Body of pancreas (tissue), 4 donors: ENCODE data around the gene DRP2. TPM values are rescaled to one million over a fixed set of nuclear protein-coding genes. Genes with fewer than 3 reads are reported as not detected.

Experiments used
- ATAC-seq: fragments of 150-250 bp; one replicate; pipeline ENCODE4 v1.9.1; 2016
- DNase-seq, 4 donors: peaks; one replicate each; pipeline ENCODE4 v3.0.0-alpha.2; 2019
- H3K27ac ChIP-seq, 4 donors: fragments of 200-600 bp; sonication (generic); 1 replicate in 3 of 4; 2 replicates in 1 of 4; pipeline versions ENCODE4 v1.5.1 to v1.6.1; 2016 to 2019; ENCODE audit warnings: mild to moderate bottlenecking in 1 of 4, mixed read lengths in 1 of 4, moderate library complexity in 1 of 4
- H3K27me3 ChIP-seq, 2 donors: fragments of 200-600 bp; sonication (generic); one replicate each; pipeline ENCODE4 v1.6.0; 2016; ENCODE audit warnings: mild to moderate bottlenecking in 1 of 2
- H3K36me3 ChIP-seq, 2 donors: fragments of 200-600 bp; sonication (generic); replicated peaks in 1 of 2; 2 replicates each; pipeline ENCODE4 v1.5.1; 2016; ENCODE audit warnings: low read depth in 2 of 2; ENCODE audit not compliant: insufficient read depth in 1 of 2
- H3K4me1 ChIP-seq: fragments of 200-600 bp; sonication (generic); one replicate; pipeline ENCODE4 v1.6.0; 2016
- H3K4me3 ChIP-seq, 2 donors: fragments of 200-600 bp; sonication (generic); 1 replicate in 1 of 2; 2 replicates in 1 of 2; pipeline ENCODE4 v1.5.1; 2016 to 2019
- H3K9me3 ChIP-seq, 3 donors: fragments of 200-600 bp; sonication (generic); 1 replicate in 2 of 3; 2 replicates in 1 of 3; pipeline ENCODE4 v1.5.1; 2016
- POLR2A ChIP-seq, 3 donors: fragments of 450-650 bp; IDR thresholded peaks; one replicate each; pipeline ENCODE4 v1.6.1; 2016; ENCODE audit warnings: antibody characterized with exemption in 3 of 3, mild to moderate bottlenecking in 2 of 3
- WGBS, 2 donors: methylation state at CpG; one replicate each; pipeline ENCODE4 v1.1.5; 2017; 5-methylcytosine and 5-hydroxymethylcytosine counted together
- intact Hi-C: fragments of 100-400 bp; cut with DNase I; formaldehyde crosslinking; loops from one replicate; pipeline ENCODE4 v1.15.1; 2023
- total RNA-seq, 2 donors: library from RNA; depleted of rRNA; stranded (reverse); fragments of >200 nt; gene quantifications; one replicate each; pipeline ENCODE4 v1.1.0, GENCODE V29; 2016
- TF ChIP-seq, protein P1 (sequence below), 7 experiments: fragments of 450-650 bp in 4 of 7; fragments of 200-600 bp in 3 of 7; sonication (generic) in 3 of 7; IDR thresholded peaks; one replicate each; pipeline ENCODE4 v1.5.1; 2016 to 2019; ENCODE audit warnings: antibody characterized with exemption in 7 of 7

DRP2 gene
- total RNA-seq, 2 donors from 2014 or later: not detected

DNA sequence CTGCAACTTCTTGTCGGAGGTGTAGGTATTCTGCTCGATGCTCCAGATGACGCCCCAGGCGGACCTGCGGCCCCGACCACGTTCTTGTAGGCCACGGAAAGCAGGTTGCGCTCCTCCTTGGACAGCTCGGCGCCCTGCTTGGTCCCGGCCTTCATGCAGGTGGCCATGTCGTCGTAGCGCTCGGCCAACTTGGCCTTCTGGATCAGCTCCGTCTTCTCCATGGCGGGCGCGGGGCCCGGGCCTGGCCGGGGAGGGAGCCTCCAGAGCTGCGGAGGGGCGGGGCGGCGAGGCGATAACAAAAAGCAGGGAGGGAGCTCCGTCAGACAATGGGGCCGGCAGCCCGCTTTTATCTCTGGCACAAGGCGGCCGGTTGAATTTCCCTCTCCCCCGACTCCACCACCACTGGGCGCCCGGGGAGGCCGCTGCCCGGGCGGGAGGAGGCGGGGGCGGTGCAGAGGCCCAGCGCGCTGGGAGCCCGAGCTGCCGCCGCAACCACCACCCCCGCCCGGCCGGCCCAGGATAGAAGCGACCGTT lies 28.3 kb upstream of the DRP2 start:
- no peaks in the 10 kb centered on the region for H3K36me3 ChIP-seq
- ATAC-seq: no peak
- no peak overlapping the region for H3K27ac ChIP-seq
- H3K27me3 ChIP-seq: no peaks in the 10 kb centered on the region
- no peak for TF ChIP-seq POLR2A (IDR thresholded peaks at IDR 0.05)
- TF ChIP-seq, protein P1, sequence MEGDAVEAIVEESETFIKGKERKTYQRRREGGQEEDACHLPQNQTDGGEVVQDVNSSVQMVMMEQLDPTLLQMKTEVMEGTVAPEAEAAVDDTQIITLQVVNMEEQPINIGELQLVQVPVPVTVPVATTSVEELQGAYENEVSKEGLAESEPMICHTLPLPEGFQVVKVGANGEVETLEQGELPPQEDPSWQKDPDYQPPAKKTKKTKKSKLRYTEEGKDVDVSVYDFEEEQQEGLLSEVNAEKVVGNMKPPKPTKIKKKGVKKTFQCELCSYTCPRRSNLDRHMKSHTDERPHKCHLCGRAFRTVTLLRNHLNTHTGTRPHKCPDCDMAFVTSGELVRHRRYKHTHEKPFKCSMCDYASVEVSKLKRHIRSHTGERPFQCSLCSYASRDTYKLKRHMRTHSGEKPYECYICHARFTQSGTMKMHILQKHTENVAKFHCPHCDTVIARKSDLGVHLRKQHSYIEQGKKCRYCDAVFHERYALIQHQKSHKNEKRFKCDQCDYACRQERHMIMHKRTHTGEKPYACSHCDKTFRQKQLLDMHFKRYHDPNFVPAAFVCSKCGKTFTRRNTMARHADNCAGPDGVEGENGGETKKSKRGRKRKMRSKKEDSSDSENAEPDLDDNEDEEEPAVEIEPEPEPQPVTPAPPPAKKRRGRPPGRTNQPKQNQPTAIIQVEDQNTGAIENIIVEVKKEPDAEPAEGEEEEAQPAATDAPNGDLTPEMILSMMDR (IDR thresholded peaks at IDR 0.05): no peak
- intact Hi-C loops: no loop called here
- no peak overlapping the region for H3K4me3 ChIP-seq
- H3K4me1 ChIP-seq: no peaks in the 10 kb centered on the region
- no peaks in the 10 kb centered on the region for H3K9me3 ChIP-seq
- DNase-seq: peak in 1 of 4 donors; percentile 10
- WGBS, 2 donors: 22 to 40% methylated on average over 1 to 38 of the region's 50 CpGs

GRCh38 chrX:101195442-101196173 lies 24.0 kb upstream of the DRP2 start:
- Histone ChIP-seq H3K27ac (no peak overlapping the region), H3K9me3 (no peaks in the 10 kb centered on the region)
- WGBS, 2 donors: 73 to 77% methylated on average over 3 of the region's 3 CpGs

DNA sequence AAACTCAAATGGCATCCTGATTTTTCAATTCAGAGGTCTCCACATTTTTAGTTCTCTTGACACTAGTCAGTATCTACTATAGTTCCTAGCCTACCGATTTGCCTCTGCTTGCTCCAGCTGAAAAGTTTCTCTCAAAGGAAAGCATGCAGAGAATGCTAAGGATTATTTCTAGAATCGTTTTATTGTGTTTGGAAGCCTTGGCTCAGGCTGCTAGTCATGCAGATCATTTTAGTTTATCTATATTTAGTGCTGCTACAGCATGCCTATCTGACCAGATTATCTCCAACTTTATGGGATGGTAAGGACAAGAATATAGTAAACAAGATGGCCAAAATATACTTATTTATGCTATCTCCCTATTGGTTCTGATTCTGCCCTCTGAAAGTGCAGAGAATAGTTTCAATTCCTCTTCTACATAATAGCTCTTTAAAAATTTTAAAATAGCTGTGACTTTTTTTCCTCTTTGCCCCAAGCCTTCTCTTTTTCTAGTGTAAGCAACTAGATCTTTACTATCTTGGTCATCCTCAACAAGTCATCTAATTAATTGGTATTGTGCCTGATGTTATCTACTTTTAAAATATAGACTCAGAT lies 15.7 kb upstream of the DRP2 start:
- Histone ChIP-seq H3K9me3 (no peaks in the 10 kb centered on the region), H3K27me3 (peaks cover 0 to 4% of the 10 kb centered on the region in 2 donors), H3K36me3 (no peaks in the 10 kb centered on the region), H3K4me1 (no peaks in the 10 kb centered on the region), H3K4me3 (no peak overlapping the region), H3K27ac (no peak overlapping the region)
- 12 to 30% methylated on average over 2 of the region's 2 CpGs for WGBS, 2 donors
- no peak for ATAC-seq
- TF ChIP-seq, protein P1 (IDR thresholded peaks at IDR 0.05): no peak
- TF ChIP-seq POLR2A (IDR thresholded peaks at IDR 0.05): no peak
- DNase-seq: no peak
- intact Hi-C loops: no loop called here

More at GRCh38 chrX:101195442-101196173, 24.0 kb upstream of the DRP2 start:
- no peak for DNase-seq
- TF ChIP-seq, protein P1 (IDR thresholded peaks at IDR 0.05): no peak
- TF ChIP-seq POLR2A (IDR thresholded peaks at IDR 0.05): no peak
- ATAC-seq: no peak
- Histone ChIP-seq H3K4me1 (no peaks in the 10 kb centered on the region), H3K4me3 (no peak overlapping the region), H3K36me3 (no peaks in the 10 kb centered on the region), H3K27me3 (no peaks in the 10 kb centered on the region)
- intact Hi-C loops: no loop called here

DNA sequence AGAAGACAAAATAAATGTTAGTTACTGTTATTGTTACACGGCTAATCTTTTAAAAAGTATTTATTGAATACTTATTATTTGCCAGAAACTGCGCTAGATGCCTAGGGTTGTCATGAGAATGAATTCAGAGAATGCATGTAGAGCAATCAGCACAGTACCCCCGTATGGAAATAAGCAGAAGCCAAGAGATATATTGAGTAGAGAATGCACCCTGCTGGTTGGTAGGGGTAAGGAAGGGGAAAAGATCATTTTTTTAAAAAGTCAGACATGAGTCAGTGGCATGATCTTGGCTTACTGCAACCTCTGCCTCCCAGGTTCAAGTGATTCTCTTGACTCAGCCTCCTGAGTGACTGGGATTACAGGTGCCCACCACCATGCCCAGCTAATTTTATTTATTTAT lies 13.1 kb upstream of the DRP2 start:
- ATAC-seq: no peak
- 35 to 40% methylated on average over 3 of the region's 3 CpGs for WGBS, 2 donors

More for the DNA sequence above, 13.1 kb upstream of the DRP2 start:
- Histone ChIP-seq H3K4me1 (no peaks in the 10 kb centered on the region), H3K4me3 (no peak overlapping the region), H3K27ac (no peak overlapping the region), H3K9me3 (no peaks in the 10 kb centered on the region), H3K36me3 (no peaks in the 10 kb centered on the region), H3K27me3 (peaks cover 0 to 4% of the 10 kb centered on the region in 2 donors)
- no peak for DNase-seq
- TF ChIP-seq, protein P1 (IDR thresholded peaks at IDR 0.05): peak in 4 of 7 experiments; percentile 9 to 34 (median 20)
- no peak for TF ChIP-seq POLR2A (IDR thresholded peaks at IDR 0.05)
- intact Hi-C loops: no loop called here
